ENCODE measurements around the gene SPANXA2. TPM values are rescaled to one million over a fixed set of nuclear protein-coding genes. Genes with fewer than 3 reads are reported as not detected.
"Not testable (repeated sequence)": the region's sequence is repeated elsewhere in the genome, so short reads cannot be mapped to it uniquely, and the experiment has no call there.

Gene SPANXA2, protein sequence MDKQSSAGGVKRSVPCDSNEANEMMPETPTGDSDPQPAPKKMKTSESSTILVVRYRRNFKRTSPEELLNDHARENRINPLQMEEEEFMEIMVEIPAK
- not detected for total RNA-seq

DNA sequence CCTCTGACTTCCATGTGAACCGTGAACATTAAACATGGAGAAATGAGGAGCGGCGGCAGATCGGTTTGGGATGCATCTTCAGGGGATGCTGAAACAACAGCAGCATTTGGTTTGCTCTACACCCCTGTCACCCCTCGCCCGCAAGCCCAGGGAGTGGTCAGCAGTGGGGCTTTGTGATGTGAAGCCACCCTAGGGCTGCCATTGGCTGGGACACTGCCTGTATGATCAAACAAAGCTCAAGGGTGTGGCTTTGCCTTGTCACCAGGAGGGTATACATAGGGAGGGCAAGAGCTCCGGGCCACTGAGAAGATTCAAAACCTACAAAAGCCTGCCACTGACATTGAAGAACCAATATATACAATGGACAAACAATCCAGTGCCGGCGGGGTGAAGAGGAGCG is at the start of gene SPANXA2:
Gene SPANXA2, plus strand, starts transcription at position 301 of the 400 bp plus-strand sequence. Its CDS starts 60 bp downstream, at position 361.
- H3K36me3 Mint-ChIP-seq; ATAC-seq; DNase-seq (ENCODE audit: low spot score in 2 of 2); H3K27ac Mint-ChIP-seq; H3K9me3 Mint-ChIP-seq: not testable (repeated sequence)

DNA sequence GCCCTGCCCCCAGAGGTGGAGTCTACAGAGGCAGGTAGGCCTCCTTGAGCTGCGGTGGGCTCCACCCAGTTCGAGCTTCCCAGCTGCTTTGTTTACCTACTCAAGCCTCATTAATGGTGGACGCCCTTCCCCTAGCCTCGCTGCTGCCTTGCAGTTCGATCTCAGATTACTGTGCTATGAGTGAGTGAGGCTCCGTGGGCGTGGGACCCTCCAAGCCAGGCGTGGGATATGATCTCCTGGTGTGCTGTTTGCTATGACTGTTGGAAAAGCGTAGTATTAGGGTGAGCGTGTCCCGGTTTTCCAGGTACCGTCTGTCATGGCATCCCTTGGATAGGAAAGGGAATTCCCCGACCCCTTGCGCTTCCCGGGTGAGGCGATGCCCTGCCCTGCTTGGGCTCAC is 47.0 kb upstream of the SPANXA2 start:
- H3K27ac Mint-ChIP-seq; ATAC-seq; H3K36me3 Mint-ChIP-seq; H3K9me3 Mint-ChIP-seq; DNase-seq (ENCODE audit: low spot score in 2 of 2): not testable (repeated sequence)

DNA sequence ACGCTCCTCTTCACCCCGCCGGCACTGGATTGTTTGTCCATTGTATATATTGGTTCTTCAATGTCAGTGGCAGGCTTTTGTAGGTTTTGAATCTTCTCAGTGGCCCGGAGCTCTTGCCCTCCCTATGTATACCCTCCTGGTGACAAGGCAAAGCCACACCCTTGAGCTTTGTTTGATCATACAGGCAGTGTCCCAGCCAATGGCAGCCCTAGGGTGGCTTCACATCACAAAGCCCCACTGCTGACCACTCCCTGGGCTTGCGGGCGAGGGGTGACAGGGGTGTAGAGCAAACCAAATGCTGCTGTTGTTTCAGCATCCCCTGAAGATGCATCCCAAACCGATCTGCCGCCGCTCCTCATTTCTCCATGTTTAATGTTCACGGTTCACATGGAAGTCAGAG is 4.9 kb upstream of the SPANXA2 start, which contains the start of gene SPANXA1:
Gene SPANXA1, minus strand, starts transcription at position 101 of the 400 bp plus-strand sequence. Its CDS starts 60 bp downstream, at position 41.
- not testable (repeated sequence) for H3K27ac Mint-ChIP-seq, H3K36me3 Mint-ChIP-seq

DNA sequence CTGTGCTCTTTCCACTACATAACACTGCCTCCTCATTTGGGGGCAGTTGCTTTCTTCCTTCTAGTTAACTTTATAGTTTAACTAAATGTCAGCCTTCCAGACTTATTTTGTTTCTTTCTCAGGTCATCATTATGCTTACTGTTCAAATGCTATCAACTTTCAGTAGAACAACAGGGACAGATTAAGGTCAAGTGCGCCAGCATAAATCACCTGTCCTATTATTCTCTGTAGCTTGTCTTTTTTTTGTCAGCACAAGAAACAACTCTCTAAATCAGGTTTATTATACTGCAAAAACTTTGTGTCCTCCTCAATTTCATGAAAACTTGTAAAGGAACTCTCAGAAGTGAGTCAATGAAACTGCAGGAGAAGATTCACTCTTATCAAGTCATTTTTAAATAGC is 19.6 kb downstream of the SPANXA2 start:
- peaks cover 3 to 4% of the 10 kb centered on the region in 2 donors for H3K9me3 Mint-ChIP-seq
- H3K36me3 Mint-ChIP-seq: no peaks in the 10 kb centered on the region
- no peak for DNase-seq (ENCODE audit: low spot score in 2 of 2)
- H3K27ac Mint-ChIP-seq: no peak overlapping the region
- ATAC-seq: no peak

More for the DNA sequence above, 4.9 kb upstream of the SPANXA2 start, which contains the start of gene SPANXA1:
- not testable (repeated sequence) for DNase-seq (ENCODE audit: low spot score in 2 of 2); ATAC-seq; H3K9me3 Mint-ChIP-seq

DNA sequence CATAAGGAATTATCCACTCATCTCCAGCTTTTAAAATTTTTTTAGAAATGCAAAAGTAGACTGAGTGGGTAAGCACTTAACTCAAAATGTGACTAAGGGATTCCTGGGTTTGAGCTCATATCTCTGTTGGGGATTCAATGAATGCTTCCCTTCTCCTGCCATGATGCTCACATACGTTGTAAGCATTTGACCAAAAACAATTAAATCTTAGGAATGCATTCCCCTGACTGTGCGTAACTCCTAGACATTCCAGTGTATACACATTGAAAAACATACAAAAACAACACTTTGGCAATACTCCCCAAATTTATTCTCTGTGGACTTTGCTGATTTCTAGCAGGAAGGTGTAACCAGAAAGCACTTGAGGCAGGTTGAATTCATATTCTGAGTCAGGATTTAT is 29.8 kb downstream of the SPANXA2 start:
- H3K9me3 Mint-ChIP-seq: peaks cover 6 to 10% of the 10 kb centered on the region in 2 donors
- no peak overlapping the region for H3K27ac Mint-ChIP-seq
- peaks cover 0 to 2% of the 10 kb centered on the region in 2 donors for H3K36me3 Mint-ChIP-seq
- DNase-seq (ENCODE audit: low spot score in 2 of 2) (no peak), ATAC-seq (no peak)

DNA sequence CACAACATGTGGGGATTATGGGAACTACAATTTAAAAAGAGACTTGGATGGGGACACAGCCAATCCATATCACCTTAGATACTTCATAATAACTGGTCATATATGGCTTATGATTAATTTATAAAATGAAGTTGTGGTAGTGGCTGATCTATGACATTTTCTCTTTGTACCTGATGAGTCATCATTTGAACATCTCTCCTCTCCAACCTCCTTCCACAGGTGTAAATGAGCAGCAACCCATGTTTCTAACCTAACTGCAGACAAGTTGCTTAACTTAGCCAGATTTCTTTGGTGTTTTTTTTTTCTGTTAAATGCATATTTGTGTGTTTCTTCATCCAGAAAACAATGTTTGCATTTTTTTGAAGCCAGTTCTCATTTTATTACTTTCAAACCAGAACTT is 42.6 kb downstream of the SPANXA2 start:
- DNase-seq (ENCODE audit: low spot score in 2 of 2) (no peak), ATAC-seq (no peak)
- Mint-ChIP-seq H3K36me3 (no peaks in the 10 kb centered on the region), H3K27ac (no peak overlapping the region), H3K9me3 (peaks cover 0 to 14% of the 10 kb centered on the region in 2 donors)

DNA sequence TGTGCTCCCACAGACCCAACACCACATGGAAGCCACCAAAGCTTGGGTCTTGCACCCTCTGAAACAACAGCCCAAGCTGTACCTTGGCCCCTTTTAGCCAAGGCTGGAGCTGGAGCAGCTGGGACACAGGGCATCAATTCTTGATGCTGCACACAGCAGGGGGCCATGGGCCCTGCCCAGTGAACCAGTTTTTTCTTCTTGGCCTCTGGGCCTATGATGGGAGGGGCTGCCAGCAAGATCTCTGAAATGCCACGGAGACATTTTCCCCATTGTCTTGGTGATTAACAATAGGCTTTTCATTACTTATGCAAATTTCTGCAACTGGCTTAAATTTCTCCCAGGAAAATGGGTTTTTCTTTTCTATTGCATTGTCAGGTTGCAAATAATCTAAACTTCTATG is 49.0 kb downstream of the SPANXA2 start:
- ATAC-seq (no peak), DNase-seq (ENCODE audit: low spot score in 2 of 2) (no peak)
- H3K27ac Mint-ChIP-seq: no peak overlapping the region
- no peaks in the 10 kb centered on the region for H3K36me3 Mint-ChIP-seq
- H3K9me3 Mint-ChIP-seq: peaks cover 5 to 11% of the 10 kb centered on the region in 2 donors

Other genes with a start within 250 kb of the SPANXA2 start
- not detected for gene SPANXA1, start 5.0 kb upstream of the SPANXA2 start, total RNA-seq
- not detected for gene SPANXD, start 109.0 kb downstream of the SPANXA2 start, total RNA-seq
- not detected for gene MAGEC3, start 248.6 kb downstream of the SPANXA2 start, total RNA-seq